ENCODE measurements around the gene BUD31. TPM values are rescaled to one million over a fixed set of nuclear protein-coding genes. Genes with fewer than 3 reads are reported as not detected.

Gene BUD31
- total and polyA plus RNA-seq, 8 donors: 26.8 to 71.7 (median 32.6) TPM

- no peak for TF ChIP-seq CTCF (IDR thresholded peaks at IDR 0.05)
- H3K4me1 ChIP-seq: no peaks in the 10 kb centered on the region
- H3K36me3 ChIP-seq: peaks cover 7 to 59% (median 27%) of the 10 kb centered on the region in 3 donors
- ATAC-seq (no peak), DNase-seq (no peak), FAIRE-seq (no peak)
- H3K9me3 ChIP-seq: no peaks in the 10 kb centered on the region
- no peak overlapping the region for H3K27ac ChIP-seq
- no peak overlapping the region for H3K4me3 ChIP-seq
- 78 to 83% methylated on average over 7 of the region's 7 CpGs for WGBS, 2 donors
- intact Hi-C loops (cut with DNase I): no loop called here
- no peaks in the 10 kb centered on the region for H3K27me3 ChIP-seq
Observed at GRCh38 chr7:99420986-99421385, 12.2 kb downstream of the BUD31 start.

GRCh38 chr7:99422186-99422585, 13.4 kb downstream of the BUD31 start:
- Histone ChIP-seq H3K36me3 (peaks cover 7 to 48% (median 27%) of the 10 kb centered on the region in 3 donors), H3K9me3 (no peaks in the 10 kb centered on the region), H3K4me3 (no peak overlapping the region), H3K4me1 (no peaks in the 10 kb centered on the region), H3K27me3 (no peaks in the 10 kb centered on the region), H3K27ac (no peak overlapping the region)
- ATAC-seq (no peak), DNase-seq (no peak), FAIRE-seq (no peak)
- intact Hi-C loops (cut with DNase I): no loop called here
- WGBS, 2 donors: 87 to 91% methylated on average over 11 of the region's 11 CpGs
- no peak for TF ChIP-seq CTCF (IDR thresholded peaks at IDR 0.05)

- Histone ChIP-seq H3K27me3 (no peaks in the 10 kb centered on the region), H3K4me1 (no peaks in the 10 kb centered on the region), H3K36me3 (peaks cover 7 to 44% (median 26%) of the 10 kb centered on the region in 3 donors), H3K27ac (no peak overlapping the region), H3K4me3 (no peak overlapping the region), H3K9me3 (no peaks in the 10 kb centered on the region)
- 69 to 73% methylated on average over 5 of the region's 5 CpGs for WGBS, 2 donors
- no peak for TF ChIP-seq CTCF (IDR thresholded peaks at IDR 0.05)
- FAIRE-seq: no peak
- intact Hi-C loops (cut with DNase I): no loop called here
- ATAC-seq: no peak
- no peak for DNase-seq
Observed at GRCh38 chr7:99422625-99423024, 13.9 kb downstream of the BUD31 start.

- H3K36me3 ChIP-seq: peaks cover 0 to 24% (median 10%) of the 10 kb centered on the region in 3 donors
- H3K27me3 ChIP-seq: no peaks in the 10 kb centered on the region
- TF ChIP-seq CTCF (IDR thresholded peaks at IDR 0.05): no peak
- ATAC-seq (no peak), FAIRE-seq (no peak), DNase-seq (no peak)
- H3K4me1 ChIP-seq: no peaks in the 10 kb centered on the region
- 91 to 92% methylated on average over 24 of the region's 24 CpGs for WGBS, 2 donors
- H3K4me3 ChIP-seq: no peak overlapping the region
- intact Hi-C loops (cut with DNase I): no loop called here
- H3K9me3 ChIP-seq: no peaks in the 10 kb centered on the region
- no peak overlapping the region for H3K27ac ChIP-seq
Observed at GRCh38 chr7:99424932-99425730, 16.4 kb downstream of the BUD31 start.

GRCh38 chr7:99428972-99429566, 20.3 kb downstream of the BUD31 start:
- no peak overlapping the region for H3K27ac ChIP-seq
- intact Hi-C loops (cut with DNase I): no loop called here
- H3K36me3 ChIP-seq: peaks cover 0 to 28% (median 6%) of the 10 kb centered on the region in 3 donors
- FAIRE-seq (no peak), DNase-seq (no peak), ATAC-seq (no peak)
- WGBS, 2 donors: 82 to 90% methylated on average over 10 of the region's 10 CpGs
- no peak overlapping the region for H3K4me3 ChIP-seq
- no peaks in the 10 kb centered on the region for H3K9me3 ChIP-seq
- TF ChIP-seq CTCF (IDR thresholded peaks at IDR 0.05): no peak
- no peaks in the 10 kb centered on the region for H3K27me3 ChIP-seq
- H3K4me1 ChIP-seq: no peaks in the 10 kb centered on the region
